Omental fat pad (tissue), 4 donors: Measurements from ENCODE around the gene STXBP3. TPM values are rescaled to one million over a fixed set of nuclear protein-coding genes. Genes with fewer than 3 reads are reported as not detected.

Source experiments
- ATAC-seq: fragments of 150-250 bp; one replicate; pipeline ENCODE4 v1.9.1; 2016; ENCODE audit warnings: mild to moderate bottlenecking, moderate library complexity; ENCODE audit not compliant: low FRiP score
- DNase-seq: peaks from one replicate; pipeline ENCODE4 v3.0.0-alpha.2; 2019; ENCODE audit warnings: low spot score
- total RNA-seq, 4 donors: library from RNA; depleted of rRNA; stranded (reverse); fragments of >200 nt; gene quantifications; one replicate each; pipeline ENCODE4 v1.1.0, GENCODE V29; 2016
- TF ChIP-seq, protein P1 (sequence below), 3 donors: fragments of 450-650 bp; IDR thresholded peaks; one replicate each; pipeline ENCODE4 v1.5.1; 2016 to 2017; ENCODE audit warnings: antibody characterized with exemption in 3 of 3, mild to moderate bottlenecking in 3 of 3, moderate library complexity in 2 of 3

STXBP3 gene
- total RNA-seq, 4 donors from 2014 or later, result 38.3 to 103 (median 52.8) TPM

- no peak for ATAC-seq
- TF ChIP-seq, protein P1, sequence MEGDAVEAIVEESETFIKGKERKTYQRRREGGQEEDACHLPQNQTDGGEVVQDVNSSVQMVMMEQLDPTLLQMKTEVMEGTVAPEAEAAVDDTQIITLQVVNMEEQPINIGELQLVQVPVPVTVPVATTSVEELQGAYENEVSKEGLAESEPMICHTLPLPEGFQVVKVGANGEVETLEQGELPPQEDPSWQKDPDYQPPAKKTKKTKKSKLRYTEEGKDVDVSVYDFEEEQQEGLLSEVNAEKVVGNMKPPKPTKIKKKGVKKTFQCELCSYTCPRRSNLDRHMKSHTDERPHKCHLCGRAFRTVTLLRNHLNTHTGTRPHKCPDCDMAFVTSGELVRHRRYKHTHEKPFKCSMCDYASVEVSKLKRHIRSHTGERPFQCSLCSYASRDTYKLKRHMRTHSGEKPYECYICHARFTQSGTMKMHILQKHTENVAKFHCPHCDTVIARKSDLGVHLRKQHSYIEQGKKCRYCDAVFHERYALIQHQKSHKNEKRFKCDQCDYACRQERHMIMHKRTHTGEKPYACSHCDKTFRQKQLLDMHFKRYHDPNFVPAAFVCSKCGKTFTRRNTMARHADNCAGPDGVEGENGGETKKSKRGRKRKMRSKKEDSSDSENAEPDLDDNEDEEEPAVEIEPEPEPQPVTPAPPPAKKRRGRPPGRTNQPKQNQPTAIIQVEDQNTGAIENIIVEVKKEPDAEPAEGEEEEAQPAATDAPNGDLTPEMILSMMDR (IDR thresholded peaks at IDR 0.05), result no peak
Measured at GRCh38 chr1:108842525-108843181, 96.2 kb downstream of the STXBP3 start.

GRCh38 chr1:108843390-108844137, 97.1 kb downstream of the STXBP3 start:
- TF ChIP-seq, protein P1 (IDR thresholded peaks at IDR 0.05), result no peak
- no peak for DNase-seq
- no peak for ATAC-seq

More at GRCh38 chr1:108842525-108843181, 96.2 kb downstream of the STXBP3 start:
- DNase-seq, result no peak

DNA sequence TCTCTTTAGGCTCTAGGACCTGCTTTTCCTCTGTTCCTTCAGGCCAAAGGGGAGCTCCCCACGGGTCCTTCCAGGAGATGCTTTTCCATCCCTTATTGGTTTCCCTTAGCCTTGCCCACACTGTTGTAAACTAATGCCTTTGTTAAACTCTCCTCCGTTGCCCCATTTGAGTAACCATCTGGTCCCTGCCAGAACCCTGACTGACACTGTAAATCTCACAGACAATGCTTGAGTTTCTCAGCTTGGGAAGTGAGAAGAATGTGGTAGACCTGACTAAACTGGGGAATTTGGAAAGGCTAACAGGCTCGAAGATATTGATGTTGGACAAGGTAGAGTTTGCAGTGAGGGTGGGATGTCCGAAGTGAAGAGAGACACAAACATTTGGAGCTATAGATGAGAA, 99.0 kb downstream of the STXBP3 start:
- DNase-seq (no peak), ATAC-seq (no peak)
- TF ChIP-seq, protein P1 (IDR thresholded peaks at IDR 0.05), result no peak

DNA sequence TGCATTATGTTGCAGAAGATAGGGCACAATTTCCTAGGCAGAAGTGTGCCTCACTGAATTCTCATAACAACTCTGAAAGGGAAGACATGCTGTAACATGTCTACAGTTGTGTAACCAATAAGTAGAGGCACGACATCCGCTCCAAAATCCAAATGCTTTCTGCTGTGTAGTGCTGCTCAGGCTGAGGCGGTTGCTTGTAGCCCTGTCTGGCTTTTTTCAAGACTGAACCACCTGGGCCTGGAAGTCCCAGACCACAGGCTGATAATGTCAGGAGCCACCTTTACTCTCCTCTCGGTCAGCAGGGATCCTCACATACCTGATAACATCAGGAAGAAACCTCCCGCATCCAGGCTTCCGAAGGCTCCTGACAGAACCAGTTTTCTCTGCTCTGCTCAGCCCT, 99.5 kb downstream of the STXBP3 start:
- no peak for DNase-seq
- TF ChIP-seq, protein P1 (IDR thresholded peaks at IDR 0.05), result no peak
- ATAC-seq, result no peak

DNA sequence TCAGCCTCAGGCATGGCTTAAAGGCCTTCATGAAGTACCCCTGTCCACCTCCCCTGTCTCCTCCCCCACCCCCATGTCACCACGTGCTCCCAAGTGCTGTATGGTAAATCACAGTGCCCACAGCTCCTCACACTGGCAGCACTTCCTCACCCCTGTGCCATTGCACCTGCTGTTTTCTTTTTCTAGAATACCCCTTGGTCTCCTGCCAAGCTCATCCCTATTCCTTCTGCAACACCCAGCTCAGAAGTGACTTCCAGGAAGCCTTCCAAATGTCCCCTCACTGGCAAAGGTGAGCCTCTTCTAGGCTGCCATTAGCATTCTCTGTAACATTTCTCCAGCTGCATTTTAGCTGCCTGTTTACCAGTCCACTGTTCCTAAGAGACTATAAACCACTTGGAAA, 101.0 kb downstream of the STXBP3 start:
- TF ChIP-seq, protein P1 (IDR thresholded peaks at IDR 0.05), result no peak
- ATAC-seq (no peak), DNase-seq (no peak)

DNA sequence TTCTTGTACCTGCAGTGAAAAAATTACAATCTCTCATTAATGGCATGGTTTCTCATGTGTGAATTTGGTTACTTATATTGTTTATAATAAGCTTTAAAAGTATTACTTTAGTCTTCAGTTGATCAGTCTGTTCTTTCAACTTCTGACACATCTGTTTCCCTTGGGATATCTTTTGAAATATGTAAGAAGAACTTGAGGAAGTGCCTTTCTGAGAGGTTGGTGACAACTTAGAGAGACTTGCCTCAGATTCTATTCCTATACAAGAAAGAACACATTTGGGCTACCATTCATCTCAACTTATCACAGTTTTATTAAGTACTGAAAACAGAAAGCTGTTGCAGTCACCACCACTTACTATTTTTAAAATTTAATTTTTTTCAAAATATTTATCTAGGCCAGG, 102.3 kb downstream of the STXBP3 start:
- TF ChIP-seq, protein P1 (IDR thresholded peaks at IDR 0.05), result no peak
- no peak for DNase-seq
- ATAC-seq, result no peak

- ATAC-seq (no peak), DNase-seq (no peak)
- TF ChIP-seq, protein P1 (IDR thresholded peaks at IDR 0.05), result no peak
Measured at GRCh38 chr1:108850929-108851328, 104.5 kb downstream of the STXBP3 start.
